GM23248 (cell line): ENCODE measurements around the gene NEXN. TPM values are rescaled to one million over a fixed set of nuclear protein-coding genes. Genes with fewer than 3 reads are reported as not detected.

Source experiments
- DNase-seq: peaks from one replicate; pipeline ENCODE4 v3.0.0-alpha.2; 2015
- H2AFZ ChIP-seq: fragments of 200-600 bp; sonication (generic); 2 replicates; pipeline ENCODE4 v1.6.1; 2016; ENCODE audit warnings: antibody characterized with exemption
- H3F3A ChIP-seq: fragments of 200-600 bp; sonication (generic); 2 replicates; pipeline ENCODE4 v1.6.1; 2016; ENCODE audit warnings: mild to moderate bottlenecking, antibody characterized with exemption, mixed run types; ENCODE audit not compliant: insufficient read depth
- H3K27ac ChIP-seq: fragments of 200-600 bp; sonication (generic); 2 replicates; pipeline ENCODE4 v1.5.1; 2016; ENCODE audit warnings: mild to moderate bottlenecking
- H3K27me3 ChIP-seq: fragments of 200-600 bp; sonication (generic); replicated peaks from 2 replicates; pipeline ENCODE4 v1.6.1; 2016; ENCODE audit warnings: mild to moderate bottlenecking; ENCODE audit not compliant: insufficient read depth
- H3K36me3 ChIP-seq: fragments of 200-600 bp; sonication (generic); 2 replicates; pipeline ENCODE4 v1.6.1; 2016; ENCODE audit warnings: low read depth, mild to moderate bottlenecking
- H3K4me1 ChIP-seq: fragments of 200-600 bp; sonication (generic); 2 replicates; pipeline ENCODE4 v1.6.1; 2016; ENCODE audit warnings: mild to moderate bottlenecking; ENCODE audit not compliant: insufficient read depth
- H3K4me2 ChIP-seq: fragments of 200-600 bp; sonication (generic); one replicate; pipeline ENCODE4 v1.6.1; 2016; ENCODE audit warnings: mild to moderate bottlenecking; ENCODE audit not compliant: unreplicated experiment
- H3K4me3 ChIP-seq: fragments of 200-600 bp; sonication (generic); 2 replicates; pipeline ENCODE4 v1.5.1; 2016; ENCODE audit warnings: mild to moderate bottlenecking
- H3K79me2 ChIP-seq: fragments of 200-600 bp; sonication (generic); 2 replicates; pipeline ENCODE4 v1.6.1; 2016; ENCODE audit warnings: mild to moderate bottlenecking; ENCODE audit not compliant: insufficient read depth
- H3K9ac ChIP-seq: fragments of 200-600 bp; sonication (generic); 2 replicates; pipeline ENCODE4 v1.6.1; 2016; ENCODE audit warnings: mild to moderate bottlenecking
- H3K9me2 ChIP-seq: fragments of 200-600 bp; sonication (generic); 2 replicates; pipeline ENCODE4 v1.6.1; 2016; ENCODE audit warnings: mixed run types, mild to moderate bottlenecking, moderate library complexity; ENCODE audit not compliant: insufficient read depth
- H3K9me3 ChIP-seq: fragments of 200-600 bp; sonication (generic); one replicate; pipeline ENCODE4 v1.6.1; 2017; ENCODE audit warnings: low read depth
- H4K20me1 ChIP-seq: fragments of 200-600 bp; sonication (generic); 2 replicates; pipeline ENCODE4 v1.6.0; 2016; ENCODE audit not compliant: insufficient read depth
- EZH2 ChIP-seq: fragments of 200-600 bp; sonication (generic); IDR thresholded peaks from 2 replicates; pipeline ENCODE4 v1.6.1; 2018; ENCODE audit warnings: antibody characterized with exemption, mild to moderate bottlenecking; ENCODE audit not compliant: insufficient read depth, poor library complexity, severe bottlenecking
- EZH2phosphoT487 ChIP-seq: fragments of 200-600 bp; sonication (generic); IDR thresholded peaks from 2 replicates; pipeline ENCODE4 v1.6.1; 2018; ENCODE audit warnings: antibody characterized with exemption, moderate library complexity, mild to moderate bottlenecking, low read depth; ENCODE audit not compliant: insufficient read depth
- WGBS, 2 experiments: methylation state at CpG; one replicate each; pipeline ENCODE4 v1.1.6; 2015 to 2017; ENCODE audit warnings: low lambda C conversion rate in 2 of 2, low coverage in 1 of 2; ENCODE audit errors: missing lambda C conversion rate in 2 of 2; 5-methylcytosine and 5-hydroxymethylcytosine counted together
- in situ Hi-C: fragments of 300-500 bp; cut with MboI; formaldehyde crosslinking; loops from 2 replicates; pipeline ENCODE4 v1.15.0; 2020
- polyA plus RNA-seq: library from polyadenylated mRNA; unstranded; fragments of >200 nt; fragmentation: Nextera tagmentation; extraction: Ambion mirVana; gene quantifications from 2 replicates; pipeline ENCODE4 v1.2.1, GENCODE V29; 2016
- total RNA-seq: library from RNA; depleted of rRNA; stranded (reverse); fragments of >200 nt; shearing (Covaris generic); gene quantifications from 2 replicates; pipeline ENCODE4 v1.2.3, GENCODE V29; 2014

Gene NEXN
- total and polyA plus RNA-seq, 2 experiments from 2014 or later, result 17.2 to 70.4 TPM

GRCh38 chr1:77889671-77890070, 1.2 kb downstream of the NEXN start:
- 0 to 1% methylated on average over 7 of the region's 7 CpGs for WGBS, 2 experiments
- Histone ChIP-seq H3K27me3 (no peaks in the 10 kb centered on the region), H3K9ac (peak overlapping the region; percentile 90), H3K4me1 (peaks cover 21% of the 10 kb centered on the region), H3K9me2 (no peaks in the 10 kb centered on the region), H3F3A (peaks cover 27% of the 10 kb centered on the region), H3K79me2 (peaks cover 93% of the 10 kb centered on the region), H2AFZ (peak overlapping the region; percentile 84), H3K27ac (peak overlapping the region; percentile 79), H3K4me3 (peak overlapping the region; percentile 80), H4K20me1 (no peaks in the 10 kb centered on the region), H3K36me3 (peaks cover 4% of the 10 kb centered on the region; the same call in 1 of the 2 replicates), H3K9me3 (no peaks in the 10 kb centered on the region), H3K4me2 (peak overlapping the region; percentile 99)
- peak; percentile 90 for DNase-seq
- in situ Hi-C loops, result no loop called here
- no peak for TF ChIP-seq EZH2
- TF ChIP-seq EZH2phosphoT487, result no peak

DNA sequence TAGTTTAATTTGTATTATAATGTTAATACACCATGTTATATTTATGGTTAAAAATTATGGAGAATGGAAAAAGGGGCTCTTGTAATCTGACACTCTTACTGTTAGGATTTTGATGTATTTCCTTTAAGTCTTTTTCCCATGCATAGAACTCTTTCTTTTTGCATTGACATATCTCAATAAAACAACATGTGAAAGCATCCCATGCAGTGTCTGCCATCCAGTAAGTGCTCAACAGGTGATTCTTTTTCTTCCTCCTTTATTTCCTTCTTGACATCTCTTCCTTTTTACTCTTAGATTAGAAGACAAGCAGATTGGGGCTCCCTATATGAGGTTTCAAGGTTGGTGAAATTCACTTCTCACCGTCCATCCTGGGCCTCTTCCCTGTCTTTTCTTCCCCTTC, 2.8 kb downstream of the NEXN start:
- peak overlapping the region; percentile 80 for H3K4me3 ChIP-seq
- no peak overlapping the region for H2AFZ ChIP-seq
- no peaks in the 10 kb centered on the region for H3K27me3 ChIP-seq
- no peaks in the 10 kb centered on the region for H3K9me3 ChIP-seq
- no peak overlapping the region for H3K9ac ChIP-seq
- WGBS, 2 experiments, result 91 to 100% methylated on average over 1 of the region's 1 CpG
- no peaks in the 10 kb centered on the region for H3K9me2 ChIP-seq
- no peaks in the 10 kb centered on the region for H4K20me1 ChIP-seq
- in situ Hi-C loops, result no loop called here
- peaks cover 27% of the 10 kb centered on the region for H3F3A ChIP-seq
- H3K4me1 ChIP-seq, result peaks cover 21% of the 10 kb centered on the region
- TF ChIP-seq EZH2 (no peak), EZH2phosphoT487 (no peak)
- peaks cover 4% of the 10 kb centered on the region; the same call in 1 of the 2 replicates for H3K36me3 ChIP-seq
- no peak for DNase-seq
- H3K79me2 ChIP-seq, result peaks cover 94% of the 10 kb centered on the region
- no peak overlapping the region for H3K27ac ChIP-seq
- H3K4me2 ChIP-seq, result peak overlapping the region; percentile 99

GRCh38 chr1:77899647-77900320, 11.4 kb downstream of the NEXN start:
- WGBS, 2 experiments, result 94 to 98% methylated on average over 4 of the region's 4 CpGs
- no peaks in the 10 kb centered on the region for H3F3A ChIP-seq
- 0 out of 2 replicates have a peak, but pooled peaks cover 11% of the 10 kb centered on the region for H3K4me1 ChIP-seq
- no peaks in the 10 kb centered on the region for H3K27me3 ChIP-seq
- peaks cover 9% of the 10 kb centered on the region; the same call in 1 of the 2 replicates for H4K20me1 ChIP-seq
- TF ChIP-seq EZH2phosphoT487, result no peak
- no peak for TF ChIP-seq EZH2
- no peak for DNase-seq
- no peak overlapping the region for H3K4me2 ChIP-seq
- peaks cover 6% of the 10 kb centered on the region; the same call in 1 of the 2 replicates for H3K36me3 ChIP-seq
- H3K27ac ChIP-seq, result no peak overlapping the region
- no peak overlapping the region for H3K4me3 ChIP-seq
- H3K9me2 ChIP-seq, result no peaks in the 10 kb centered on the region
- in situ Hi-C loops, result no loop called here
- H3K9ac ChIP-seq, result no peak overlapping the region
- peaks cover 86% of the 10 kb centered on the region for H3K79me2 ChIP-seq
- H3K9me3 ChIP-seq, result no peaks in the 10 kb centered on the region
- H2AFZ ChIP-seq, result no peak overlapping the region

GRCh38 chr1:77900687-77901293, 12.4 kb downstream of the NEXN start:
- WGBS, 2 experiments, result 31 to 33% methylated on average over 4 of the region's 4 CpGs
- H2AFZ ChIP-seq, result no peak overlapping the region
- H3K27me3 ChIP-seq, result no peaks in the 10 kb centered on the region
- no peaks in the 10 kb centered on the region for H3K9me2 ChIP-seq
- peak; percentile 60 for DNase-seq
- no peak overlapping the region for H3K4me3 ChIP-seq
- in situ Hi-C loops, result no loop called here
- peaks cover 86% of the 10 kb centered on the region for H3K79me2 ChIP-seq
- H3K9ac ChIP-seq, result no peak overlapping the region
- TF ChIP-seq EZH2phosphoT487, result no peak
- TF ChIP-seq EZH2, result no peak
- H3F3A ChIP-seq, result no peaks in the 10 kb centered on the region
- no peaks in the 10 kb centered on the region for H3K9me3 ChIP-seq
- H3K4me2 ChIP-seq, result peak overlapping the region; percentile 31
- no peak overlapping the region for H3K27ac ChIP-seq
- H3K36me3 ChIP-seq, result peaks cover 6% of the 10 kb centered on the region; the same call in 1 of the 2 replicates
- H3K4me1 ChIP-seq, result 0 out of 2 replicates have a peak, but pooled peaks cover 11% of the 10 kb centered on the region
- peaks cover 12% of the 10 kb centered on the region; the same call in 1 of the 2 replicates for H4K20me1 ChIP-seq
